OCI-LY3 (cell line): ENCODE results near the gene KEL.

Experiments
- EZH2phosphoT487 ChIP-seq: fragments of 200-600 bp; shearing (Covaris generic); IDR thresholded peaks from 2 replicates; pipeline ENCODE4 v1.6.1; 2018; ENCODE audit warnings: antibody characterized with exemption, mixed run types, low read depth
- TF ChIP-seq, protein P1 (sequence below): fragments of 200-600, 300-600 bp; sonication (generic); IDR thresholded peaks from 2 replicates; pipeline ENCODE4 v1.5.1; 2014; ENCODE audit warnings: antibody characterized with exemption, low read length, low read depth

- TF ChIP-seq, protein P1, sequence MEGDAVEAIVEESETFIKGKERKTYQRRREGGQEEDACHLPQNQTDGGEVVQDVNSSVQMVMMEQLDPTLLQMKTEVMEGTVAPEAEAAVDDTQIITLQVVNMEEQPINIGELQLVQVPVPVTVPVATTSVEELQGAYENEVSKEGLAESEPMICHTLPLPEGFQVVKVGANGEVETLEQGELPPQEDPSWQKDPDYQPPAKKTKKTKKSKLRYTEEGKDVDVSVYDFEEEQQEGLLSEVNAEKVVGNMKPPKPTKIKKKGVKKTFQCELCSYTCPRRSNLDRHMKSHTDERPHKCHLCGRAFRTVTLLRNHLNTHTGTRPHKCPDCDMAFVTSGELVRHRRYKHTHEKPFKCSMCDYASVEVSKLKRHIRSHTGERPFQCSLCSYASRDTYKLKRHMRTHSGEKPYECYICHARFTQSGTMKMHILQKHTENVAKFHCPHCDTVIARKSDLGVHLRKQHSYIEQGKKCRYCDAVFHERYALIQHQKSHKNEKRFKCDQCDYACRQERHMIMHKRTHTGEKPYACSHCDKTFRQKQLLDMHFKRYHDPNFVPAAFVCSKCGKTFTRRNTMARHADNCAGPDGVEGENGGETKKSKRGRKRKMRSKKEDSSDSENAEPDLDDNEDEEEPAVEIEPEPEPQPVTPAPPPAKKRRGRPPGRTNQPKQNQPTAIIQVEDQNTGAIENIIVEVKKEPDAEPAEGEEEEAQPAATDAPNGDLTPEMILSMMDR, result no peak
- no peak for TF ChIP-seq EZH2phosphoT487
Measured at GRCh38 chr7:142948603-142949002, 13.6 kb downstream of the KEL start.
